Trophoblast cell (in vitro differentiated cells and primary cell): Measurements from ENCODE around the gene NCS1.
A peak's percentile ranks its signal among the peaks of the same experiment; 100 is the strongest.

Experiments
- DNase-seq, 2 donors: peaks; one replicate each; pipeline ENCODE4 v3.0.0-alpha.2; 2016
- H2AFZ ChIP-seq: 2 replicates; pipeline ENCODE4 v1.6.1; 2013; ENCODE audit warnings: low read length, moderate library complexity, mild to moderate bottlenecking; ENCODE audit not compliant: insufficient read depth, poor library complexity
- H2AK5ac ChIP-seq: 2 replicates; pipeline ENCODE4 v1.6.1; 2013; ENCODE audit warnings: mild to moderate bottlenecking, low read length
- H2BK120ac ChIP-seq: 2 replicates; pipeline ENCODE4 v1.6.1; 2013; ENCODE audit warnings: low read length, mild to moderate bottlenecking, moderate library complexity; ENCODE audit not compliant: insufficient read depth, poor library complexity
- H2BK12ac ChIP-seq: 2 replicates; pipeline ENCODE4 v1.6.1; 2013; ENCODE audit warnings: mild to moderate bottlenecking, low read length, moderate library complexity
- H2BK5ac ChIP-seq: 2 replicates; pipeline ENCODE4 v1.6.1; 2013; ENCODE audit warnings: low read length, low read depth, moderate library complexity, mild to moderate bottlenecking; ENCODE audit not compliant: poor library complexity
- H3K14ac ChIP-seq: 2 replicates; pipeline ENCODE4 v1.6.1; 2013; ENCODE audit warnings: mild to moderate bottlenecking, low read length
- H3K18ac ChIP-seq: 2 replicates; pipeline ENCODE4 v1.6.1; 2013; ENCODE audit warnings: mild to moderate bottlenecking, low read length
- H3K23ac ChIP-seq: 2 replicates; pipeline ENCODE4 v1.6.1; 2013; ENCODE audit warnings: low read length
- H3K27ac ChIP-seq: 2 replicates; pipeline ENCODE4 v1.5.1; 2013; ENCODE audit warnings: low read depth, mild to moderate bottlenecking, inconsistent platforms, low read length, moderate library complexity
- H3K27me3 ChIP-seq: 2 replicates; pipeline ENCODE4 v1.6.1; 2013; ENCODE audit warnings: inconsistent platforms, mild to moderate bottlenecking, low read length, moderate library complexity; ENCODE audit not compliant: insufficient read depth
- H3K36me3 ChIP-seq, 2 experiments: 1 replicate in 1 of 2; 2 replicates in 1 of 2; pipeline ENCODE4 v1.6.1; 2013; ENCODE audit warnings: low read length in 2 of 2, mild to moderate bottlenecking in 2 of 2, moderate library complexity in 1 of 2; ENCODE audit not compliant: insufficient read depth in 2 of 2, control insufficient read depth in 1 of 2
- H3K4ac ChIP-seq: 2 replicates; pipeline ENCODE4 v1.6.1; 2013; ENCODE audit warnings: low read depth, mild to moderate bottlenecking, low read length, moderate library complexity
- H3K4me1 ChIP-seq, 2 experiments: 1 replicate in 1 of 2; 2 replicates in 1 of 2; pipeline ENCODE4 v1.6.1; 2013; ENCODE audit warnings: low read length in 2 of 2, mild to moderate bottlenecking in 2 of 2, moderate library complexity in 1 of 2; ENCODE audit not compliant: insufficient read depth in 2 of 2, control insufficient read depth in 1 of 2
- H3K4me2 ChIP-seq: 2 replicates; pipeline ENCODE4 v1.6.1; 2013; ENCODE audit warnings: inconsistent platforms, mild to moderate bottlenecking, low read length, moderate library complexity
- H3K4me3 ChIP-seq: 2 replicates; pipeline ENCODE4 v1.5.1; 2013; ENCODE audit warnings: mild to moderate bottlenecking, low read depth, low read length, inconsistent platforms
- H3K79me1 ChIP-seq: one replicate; pipeline ENCODE4 v1.6.1; 2013; ENCODE audit warnings: low read length
- H3K79me2 ChIP-seq: 2 replicates; pipeline ENCODE4 v1.6.1; 2013; ENCODE audit warnings: low read length, mild to moderate bottlenecking; ENCODE audit not compliant: control insufficient read depth, insufficient read depth, poor library complexity
- H3K9ac ChIP-seq: 2 replicates; pipeline ENCODE4 v1.6.1; 2013; ENCODE audit warnings: mild to moderate bottlenecking, low read length
- H3K9me3 ChIP-seq: 2 replicates; pipeline ENCODE4 v1.6.1; 2013; ENCODE audit warnings: low read depth, mild to moderate bottlenecking, control low read depth, inconsistent platforms, low read length; ENCODE audit not compliant: insufficient read depth
- H4K12ac ChIP-seq: 2 replicates; pipeline ENCODE4 v1.6.1; 2013; ENCODE audit warnings: low read depth, mild to moderate bottlenecking, low read length, moderate library complexity
- H4K8ac ChIP-seq: 2 replicates; pipeline ENCODE4 v1.6.1; 2013; ENCODE audit warnings: low read depth, mild to moderate bottlenecking, low read length, moderate library complexity
- H4K91ac ChIP-seq: one replicate; pipeline ENCODE4 v1.6.1; 2013; ENCODE audit warnings: low read depth, mild to moderate bottlenecking, low read length, moderate library complexity
- WGBS: extraction: QIAGEN DNeasy Blood & Tissue Kit; methylation state at CpG from one replicate; pipeline ENCODE4 v1.1.7; 2013; ENCODE audit warnings: missing lambda C conversion rate; ENCODE audit not compliant: insufficient read length, insufficient coverage; ENCODE audit errors: extremely low coverage; 5-methylcytosine and 5-hydroxymethylcytosine counted together

NCS1 gene

DNA sequence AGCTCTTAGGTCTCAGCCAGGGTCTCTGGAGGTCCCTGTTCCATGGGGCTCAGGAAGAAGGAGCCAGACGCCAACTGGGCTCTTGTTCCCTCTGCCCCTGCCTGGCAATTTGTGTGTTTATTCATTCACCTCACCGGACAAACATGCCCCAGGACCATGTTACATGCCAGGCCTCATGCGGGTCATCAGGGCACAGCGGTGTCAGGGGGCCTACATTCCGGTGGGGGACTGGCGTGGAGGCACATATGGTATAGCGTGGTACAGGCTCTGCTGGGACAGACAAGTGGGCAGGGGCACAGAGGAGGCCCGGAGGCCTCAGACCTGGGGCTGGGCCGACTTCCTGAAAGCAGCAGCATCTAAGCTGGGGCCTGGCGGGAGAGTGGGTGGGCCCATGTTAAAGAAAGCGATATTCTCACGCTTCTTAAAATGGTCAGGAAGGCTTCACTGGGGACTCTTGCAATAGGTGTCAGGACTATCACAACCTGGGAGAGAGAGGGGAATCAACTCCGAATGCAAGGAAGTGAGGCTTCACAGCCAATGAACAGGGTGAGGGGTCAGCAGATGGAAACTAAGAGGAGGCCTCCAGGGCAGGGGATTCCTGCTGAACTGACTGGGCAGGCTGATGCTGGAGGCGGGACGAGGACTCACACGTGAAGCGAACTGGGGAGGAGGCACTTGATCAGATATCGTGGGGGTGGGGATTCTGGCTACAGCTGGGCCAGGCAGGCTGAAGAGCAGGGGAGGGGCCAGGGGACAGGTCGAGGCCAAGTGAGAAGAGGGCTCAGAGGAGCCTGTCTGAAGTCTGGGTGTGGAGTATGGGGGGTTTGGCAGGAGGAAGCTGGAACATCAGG, 41.9 kb downstream of the NCS1 start:
- H4K91ac ChIP-seq, result peak overlapping the region; percentile 21
- H2AFZ ChIP-seq, result no peak overlapping the region
- H3K14ac ChIP-seq, result no peak overlapping the region
- H2BK12ac ChIP-seq, result peak overlapping the region; percentile 20
- WGBS, result no CpG with 5 or more reads among the region's 19 CpGs
- H4K8ac ChIP-seq, result peak overlapping the region; percentile 30
- peak overlapping the region; percentile 9 for H3K4me2 ChIP-seq
- H3K4ac ChIP-seq, result no peak overlapping the region
- peak overlapping the region; percentile 2 for H3K27ac ChIP-seq
- H3K79me1 ChIP-seq, result peaks cover 4% of the 10 kb centered on the region
- H3K9me3 ChIP-seq, result no peaks in the 10 kb centered on the region
- no peak overlapping the region for H2BK5ac ChIP-seq
- peak overlapping the region; percentile 4 for H2AK5ac ChIP-seq
- peak overlapping the region; percentile 2 for H2BK120ac ChIP-seq
- peaks cover 6 to 19% of the 10 kb centered on the region in 2 experiments for H3K4me1 ChIP-seq
- no peaks in the 10 kb centered on the region for H3K79me2 ChIP-seq
- no peaks in the 10 kb centered on the region for H3K27me3 ChIP-seq
- H3K36me3 ChIP-seq, result peaks cover 4 to 7% of the 10 kb centered on the region in 2 experiments
- H3K9ac ChIP-seq, result peak overlapping the region; percentile 69
- H3K18ac ChIP-seq, result peak overlapping the region; percentile 13
- no peak overlapping the region for H3K23ac ChIP-seq
- no peak overlapping the region for H4K12ac ChIP-seq
- peak; percentile 87 to 92 for DNase-seq
- H3K4me3 ChIP-seq, result no peak overlapping the region

DNA sequence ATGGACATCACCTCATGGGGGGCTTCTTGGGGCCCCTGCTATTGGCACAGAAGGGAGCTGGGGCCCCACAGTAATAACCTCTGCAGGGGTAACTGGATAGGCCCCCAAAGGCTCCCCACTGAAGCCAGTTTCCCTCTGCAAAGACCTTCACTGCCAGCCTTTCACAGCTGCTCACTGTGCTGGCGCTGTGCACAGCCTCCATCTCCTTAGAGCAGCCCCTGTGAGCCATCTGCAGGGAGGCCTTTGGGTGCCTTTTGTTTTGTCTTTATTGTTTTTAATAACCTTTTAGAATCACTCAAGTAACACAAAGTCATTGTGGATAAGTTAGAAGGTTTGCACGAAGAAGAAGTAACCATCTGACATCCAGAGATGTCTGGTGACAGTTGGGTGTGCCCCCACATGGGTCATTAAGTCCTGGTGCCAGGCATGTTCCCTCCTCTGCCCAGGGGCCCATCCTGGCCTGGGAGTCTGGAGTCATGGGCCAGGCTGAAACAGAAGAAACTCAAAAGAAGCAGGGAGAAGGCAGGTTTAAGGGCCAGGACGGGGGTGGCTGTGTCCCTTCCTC, 42.7 kb downstream of the NCS1 start:
- H3K79me2 ChIP-seq, result no peaks in the 10 kb centered on the region
- H2BK120ac ChIP-seq, result no peak overlapping the region
- H3K23ac ChIP-seq, result no peak overlapping the region
- H3K79me1 ChIP-seq, result peaks cover 4% of the 10 kb centered on the region
- no peak overlapping the region for H3K27ac ChIP-seq
- H3K14ac ChIP-seq, result no peak overlapping the region
- H3K9ac ChIP-seq, result no peak overlapping the region
- H3K27me3 ChIP-seq, result no peaks in the 10 kb centered on the region
- DNase-seq, result peak in 1 of 2 donors; percentile 12
- no peak overlapping the region for H3K18ac ChIP-seq
- no peak overlapping the region for H4K12ac ChIP-seq
- H3K4me3 ChIP-seq, result no peak overlapping the region
- no peak overlapping the region for H3K4ac ChIP-seq
- H3K36me3 ChIP-seq, result peaks cover 6 to 11% of the 10 kb centered on the region in 2 experiments
- peaks cover 6 to 19% of the 10 kb centered on the region in 2 experiments for H3K4me1 ChIP-seq
- peak overlapping the region; percentile 20 for H2BK12ac ChIP-seq
- no peak overlapping the region for H2AK5ac ChIP-seq
- H4K91ac ChIP-seq, result no peak overlapping the region
- no peak overlapping the region for H2AFZ ChIP-seq
- WGBS, result no CpG with 5 or more reads among the region's 3 CpGs
- no peak overlapping the region for H2BK5ac ChIP-seq
- H3K4me2 ChIP-seq, result no peak overlapping the region
- no peak overlapping the region for H4K8ac ChIP-seq
- H3K9me3 ChIP-seq, result no peaks in the 10 kb centered on the region

DNA sequence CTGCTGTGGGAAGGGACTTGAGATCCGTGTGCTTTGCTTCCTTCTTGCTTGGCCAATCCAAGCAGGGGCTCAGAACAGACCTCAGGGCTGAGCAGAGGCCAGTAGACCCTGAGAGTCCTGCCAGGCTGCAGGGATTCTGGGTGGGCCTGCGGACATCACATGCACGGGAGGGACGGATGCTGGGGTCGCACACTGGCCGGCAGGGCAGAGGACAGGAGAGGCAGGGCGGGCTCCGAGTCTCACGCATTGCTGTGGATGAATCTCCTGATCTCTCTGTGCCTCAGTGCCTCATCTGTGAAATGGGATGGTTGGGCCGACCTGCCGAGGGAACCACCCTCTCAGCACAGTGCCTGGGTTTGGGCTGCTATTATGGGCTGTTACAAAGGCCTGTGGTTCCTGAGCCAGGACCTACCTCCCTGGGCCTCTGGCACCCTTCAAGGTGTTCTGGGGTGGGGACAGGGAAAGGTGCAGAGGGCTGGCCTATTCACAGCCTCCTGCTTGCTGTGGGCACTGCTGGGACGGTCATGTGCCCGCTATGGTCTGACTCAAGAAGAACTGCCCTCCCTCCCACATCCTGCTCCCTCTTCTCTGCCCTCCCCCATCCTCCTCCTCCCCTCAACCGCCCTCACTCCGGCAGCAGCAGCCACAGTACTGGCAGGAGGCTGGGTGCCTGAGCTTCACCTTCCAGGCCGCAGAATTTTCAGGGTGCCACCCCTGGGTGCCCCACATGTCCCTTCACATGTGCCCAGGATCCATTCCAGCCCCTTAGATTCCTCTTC, 43.3 kb downstream of the NCS1 start:
- no peak for DNase-seq
- Histone ChIP-seq H4K12ac (no peak overlapping the region), H3K4me3 (no peak overlapping the region), H3K4me1 (peaks cover 6 to 19% of the 10 kb centered on the region in 2 experiments), H3K79me2 (no peaks in the 10 kb centered on the region), H2AK5ac (no peak overlapping the region), H3K9ac (no peak overlapping the region), H3K18ac (peak overlapping the region; percentile 34), H3K36me3 (peaks cover 7 to 12% of the 10 kb centered on the region in 2 experiments), H2AFZ (no peak overlapping the region), H3K27me3 (no peaks in the 10 kb centered on the region), H2BK12ac (no peak overlapping the region), H2BK5ac (no peak overlapping the region), H3K23ac (no peak overlapping the region), H3K9me3 (no peaks in the 10 kb centered on the region), H3K79me1 (peaks cover 4% of the 10 kb centered on the region), H3K4me2 (no peak overlapping the region), H3K27ac (no peak overlapping the region), H3K4ac (no peak overlapping the region), H3K14ac (no peak overlapping the region), H4K8ac (no peak overlapping the region), H2BK120ac (no peak overlapping the region), H4K91ac (no peak overlapping the region)
- WGBS, result no CpG with 5 or more reads among the region's 16 CpGs

DNA sequence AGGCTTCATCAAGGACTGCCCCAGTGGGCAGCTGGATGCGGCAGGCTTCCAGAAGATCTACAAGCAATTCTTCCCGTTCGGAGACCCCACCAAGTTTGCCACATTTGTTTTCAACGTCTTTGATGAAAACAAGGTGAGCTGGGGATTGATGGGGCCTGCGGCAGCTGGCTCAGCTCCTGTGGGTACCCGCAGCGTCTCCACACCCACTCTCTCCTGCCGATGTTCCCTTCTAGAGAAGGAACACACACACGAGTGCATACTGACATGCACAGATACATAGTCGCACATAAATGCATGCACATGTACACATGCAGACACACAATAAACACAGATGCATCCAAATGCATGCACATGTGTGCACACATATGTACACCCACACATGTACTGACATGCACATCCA, 45.6 kb downstream of the NCS1 start:
- Histone ChIP-seq H3K79me1 (peaks cover 4% of the 10 kb centered on the region), H2BK12ac (no peak overlapping the region), H3K18ac (no peak overlapping the region), H3K9me3 (no peaks in the 10 kb centered on the region), H3K27ac (no peak overlapping the region), H3K36me3 (peaks cover 11 to 17% of the 10 kb centered on the region in 2 experiments), H4K91ac (no peak overlapping the region), H3K4me3 (no peak overlapping the region), H4K8ac (no peak overlapping the region), H3K9ac (no peak overlapping the region), H2AFZ (no peak overlapping the region), H3K4me1 (peaks cover 6 to 12% of the 10 kb centered on the region in 2 experiments), H2AK5ac (no peak overlapping the region), H2BK5ac (no peak overlapping the region), H3K4me2 (no peak overlapping the region), H3K27me3 (no peaks in the 10 kb centered on the region), H3K23ac (no peak overlapping the region), H2BK120ac (no peak overlapping the region), H3K14ac (no peak overlapping the region), H3K4ac (no peak overlapping the region), H4K12ac (no peak overlapping the region), H3K79me2 (no peaks in the 10 kb centered on the region)
- DNase-seq, result no peak
- no CpG with 5 or more reads among the region's 10 CpGs for WGBS
